Fibroblast of villous mesenchyme (primary cell): Measurements from ENCODE around the gene SPATA13. TPM values are rescaled to one million over a fixed set of nuclear protein-coding genes. Genes with fewer than 3 reads are reported as not detected.

Source experiments
- DNase-seq: peaks from one replicate; pipeline ENCODE4 v3.0.0-alpha.2; 2010; ENCODE audit warnings: low read depth
- H3K4me3 ChIP-seq: 2 replicates; pipeline ENCODE4 v1.5.1; 2011; ENCODE audit warnings: low read depth, mild to moderate bottlenecking, low read length
- total RNA-seq: library from RNA; depleted of rRNA; stranded (reverse); fragments of >200 nt; gene quantifications from 2 replicates; pipeline ENCODE4 v1.2.3, GENCODE V29; 2012
- TF ChIP-seq, protein P1 (sequence below): IDR thresholded peaks from 2 replicates; pipeline ENCODE4 v1.5.1; 2012; ENCODE audit warnings: low read depth, mild to moderate bottlenecking, low read length; ENCODE audit not compliant: insufficient read depth

The SPATA13 gene
- total RNA-seq, 1 donor = 19.9 TPM

GRCh38 chr13:24122569-24122968, 38.0 kb upstream of the SPATA13 start:
- TF ChIP-seq, protein P1, sequence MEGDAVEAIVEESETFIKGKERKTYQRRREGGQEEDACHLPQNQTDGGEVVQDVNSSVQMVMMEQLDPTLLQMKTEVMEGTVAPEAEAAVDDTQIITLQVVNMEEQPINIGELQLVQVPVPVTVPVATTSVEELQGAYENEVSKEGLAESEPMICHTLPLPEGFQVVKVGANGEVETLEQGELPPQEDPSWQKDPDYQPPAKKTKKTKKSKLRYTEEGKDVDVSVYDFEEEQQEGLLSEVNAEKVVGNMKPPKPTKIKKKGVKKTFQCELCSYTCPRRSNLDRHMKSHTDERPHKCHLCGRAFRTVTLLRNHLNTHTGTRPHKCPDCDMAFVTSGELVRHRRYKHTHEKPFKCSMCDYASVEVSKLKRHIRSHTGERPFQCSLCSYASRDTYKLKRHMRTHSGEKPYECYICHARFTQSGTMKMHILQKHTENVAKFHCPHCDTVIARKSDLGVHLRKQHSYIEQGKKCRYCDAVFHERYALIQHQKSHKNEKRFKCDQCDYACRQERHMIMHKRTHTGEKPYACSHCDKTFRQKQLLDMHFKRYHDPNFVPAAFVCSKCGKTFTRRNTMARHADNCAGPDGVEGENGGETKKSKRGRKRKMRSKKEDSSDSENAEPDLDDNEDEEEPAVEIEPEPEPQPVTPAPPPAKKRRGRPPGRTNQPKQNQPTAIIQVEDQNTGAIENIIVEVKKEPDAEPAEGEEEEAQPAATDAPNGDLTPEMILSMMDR = no peak
- DNase-seq = no peak
- H3K4me3 ChIP-seq = no peak overlapping the region

DNA sequence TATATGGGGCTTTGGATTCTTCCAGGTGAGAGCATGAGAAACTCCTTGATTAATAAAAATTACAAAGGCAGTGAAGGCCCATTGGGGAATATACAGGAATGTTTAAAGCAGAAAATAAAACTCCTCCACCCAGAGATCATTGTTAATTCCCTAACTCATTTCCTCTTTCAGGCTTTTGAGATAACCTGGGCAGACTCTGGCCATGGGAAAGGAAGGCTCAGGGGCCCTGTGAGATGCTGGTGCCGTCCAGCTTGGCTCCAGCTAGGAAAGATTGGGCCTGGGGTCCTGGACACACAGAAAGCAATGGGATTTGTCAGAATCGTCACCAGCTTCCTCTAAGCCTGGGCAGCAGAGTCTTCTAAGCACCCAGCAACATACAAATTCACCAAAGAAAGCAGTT, 36.8 kb upstream of the SPATA13 start:
- H3K4me3 ChIP-seq = no peak overlapping the region
- no peak for DNase-seq
- TF ChIP-seq, protein P1 = no peak

DNA sequence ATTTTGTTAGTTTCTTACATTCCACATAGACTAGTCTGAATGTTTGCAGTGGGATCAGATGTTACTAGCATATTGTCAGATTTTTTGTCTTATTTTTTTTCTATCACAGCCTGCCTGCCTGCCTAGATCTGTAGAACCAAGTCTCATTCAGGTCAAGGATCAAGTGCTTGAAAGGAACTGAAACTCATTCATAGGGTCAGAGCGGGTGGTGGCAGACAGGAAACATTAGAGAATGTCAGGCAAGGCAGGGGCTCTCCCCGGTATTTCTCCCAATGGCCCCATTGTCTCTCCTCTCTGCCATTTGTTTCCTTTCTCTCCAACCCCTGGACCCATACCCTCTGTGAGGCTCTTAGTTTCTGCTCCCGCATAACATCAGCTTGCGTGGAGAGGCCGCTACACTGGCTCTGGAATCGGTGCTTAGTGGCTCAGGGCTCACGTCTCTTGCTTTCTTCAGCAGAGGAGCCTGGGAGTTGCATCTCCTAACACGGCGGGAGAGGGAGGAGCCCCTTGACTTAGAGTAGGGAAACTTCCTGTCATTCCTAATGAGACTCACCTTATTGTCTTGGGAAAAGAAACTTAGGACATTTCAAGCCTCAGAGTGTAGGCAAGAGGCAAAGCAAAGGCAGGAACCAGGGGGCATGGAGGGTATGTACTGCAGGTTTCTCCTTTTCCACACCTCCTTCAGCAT, 35.6 kb upstream of the SPATA13 start:
- TF ChIP-seq, protein P1 = no peak
- H3K4me3 ChIP-seq = no peak overlapping the region
- no peak for DNase-seq

DNA sequence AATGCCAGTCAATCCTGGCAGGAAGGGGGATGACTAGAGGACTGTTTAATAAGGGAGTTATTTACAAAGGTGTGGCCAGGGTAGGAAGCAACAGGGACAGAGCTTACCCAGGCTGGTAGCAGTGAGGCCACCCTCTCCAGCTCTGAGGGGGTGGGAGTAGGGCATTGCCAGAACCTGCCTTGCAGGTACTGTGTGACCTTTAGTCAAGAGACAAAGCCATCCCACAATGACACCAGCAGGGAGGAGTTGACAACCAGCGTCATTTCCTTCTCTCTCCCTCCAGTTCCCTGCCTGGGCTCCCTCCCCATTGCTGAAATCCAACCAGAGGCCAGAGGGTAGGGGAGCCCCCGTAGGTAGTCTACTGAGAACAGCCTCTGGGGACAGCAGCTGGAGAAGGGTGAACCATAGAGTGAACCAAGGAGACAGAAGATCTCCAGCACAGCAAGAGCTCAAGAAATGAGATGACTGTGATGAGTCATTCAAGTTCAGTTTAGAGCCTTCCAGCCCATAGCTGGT, 33.3 kb upstream of the SPATA13 start:
- DNase-seq = no peak
- H3K4me3 ChIP-seq = no peak overlapping the region
- TF ChIP-seq, protein P1 = no peak

GRCh38 chr13:24128112-24128511, 32.4 kb upstream of the SPATA13 start:
- DNase-seq = no peak
- TF ChIP-seq, protein P1 = no peak
- H3K4me3 ChIP-seq = no peak overlapping the region

GRCh38 chr13:24128962-24129361, 31.6 kb upstream of the SPATA13 start:
- TF ChIP-seq, protein P1 = no peak
- H3K4me3 ChIP-seq = no peak overlapping the region
- DNase-seq = no peak
